Epithelial cell of proximal tubule (primary cell): ENCODE results near the gene APOB. TPM values are rescaled to one million over a fixed set of nuclear protein-coding genes. Genes with fewer than 3 reads are reported as not detected.

Source experiments
- DNase-seq: peaks from one replicate; pipeline ENCODE4 v3.0.0-alpha.2; 2011; ENCODE audit warnings: low read depth
- H3K4me3 ChIP-seq: 2 replicates; pipeline ENCODE4 v1.5.1; 2011; ENCODE audit warnings: low read depth, mild to moderate bottlenecking, low read length
- CTCF ChIP-seq: conservative IDR thresholded peaks from 2 replicates; pipeline ENCODE4 v1.5.1; 2012; ENCODE audit warnings: low read depth, mild to moderate bottlenecking, low read length
- total RNA-seq: library from RNA; depleted of rRNA; stranded (reverse); fragments of >200 nt; gene quantifications from 2 replicates; pipeline ENCODE4 v1.2.3, GENCODE V29; 2015

The APOB gene
- total RNA-seq, 1 donor from 2014 or later = not detected

- no peak for TF ChIP-seq CTCF
- no peak for DNase-seq
- H3K4me3 ChIP-seq = no peak overlapping the region
Observed at GRCh38 chr2:21057097-21057496, 13.2 kb upstream of the APOB start.

GRCh38 chr2:21055879-21056790, 12.3 kb upstream of the APOB start:
- TF ChIP-seq CTCF = no peak

GRCh38 chr2:21055451-21055850, 11.6 kb upstream of the APOB start:
- TF ChIP-seq CTCF = no peak
- H3K4me3 ChIP-seq = no peak overlapping the region
- no peak for DNase-seq

More at GRCh38 chr2:21055879-21056790, 12.3 kb upstream of the APOB start:
- H3K4me3 ChIP-seq = no peak overlapping the region
- DNase-seq = no peak

- no peak overlapping the region for H3K4me3 ChIP-seq
- no peak for DNase-seq
- no peak for TF ChIP-seq CTCF
Observed at GRCh38 chr2:21054011-21054410, 10.1 kb upstream of the APOB start.

GRCh38 chr2:21052044-21052443, 8.2 kb upstream of the APOB start:
- no peak for TF ChIP-seq CTCF

GRCh38 chr2:21050164-21050563, 6.3 kb upstream of the APOB start:
- H3K4me3 ChIP-seq = no peak overlapping the region
- TF ChIP-seq CTCF = no peak
- DNase-seq = no peak

More at GRCh38 chr2:21052044-21052443, 8.2 kb upstream of the APOB start:
- H3K4me3 ChIP-seq = no peak overlapping the region
- DNase-seq = no peak
